HepG2 (cell line): ENCODE data around the gene AKAP8L. TPM values are rescaled to one million over a fixed set of nuclear protein-coding genes. Genes with fewer than 3 reads are reported as not detected.

Experiments used
- ATAD3A ChIP-seq: sonication (generic); formaldehyde crosslinking; IDR thresholded peaks from 2 replicates; pipeline ENCODE4 v1.4.0; 2020; ENCODE audit warnings: missing genetic modification reagents
- CENPX ChIP-seq: sonication (generic); formaldehyde crosslinking; IDR thresholded peaks from 2 replicates; pipeline ENCODE4 v1.9.0; 2021; ENCODE audit warnings: mild to moderate bottlenecking, missing genetic modification reagents, moderate library complexity
- ELF3 ChIP-seq: IDR thresholded peaks from 2 replicates; pipeline ENCODE4 v1.6.1; 2016; ENCODE audit warnings: missing genetic modification reagents, missing compliant biosample characterization
- HOXA7 ChIP-seq: sonication (generic); formaldehyde crosslinking; IDR thresholded peaks from 2 replicates; pipeline ENCODE4 v1.8.1; 2022; ENCODE audit warnings: mild to moderate bottlenecking, missing genetic modification reagents, moderate library complexity
- NKX3-1 ChIP-seq: sonication (generic); formaldehyde crosslinking; IDR thresholded peaks from 2 replicates; pipeline ENCODE4 v1.5.0; 2020; ENCODE audit warnings: missing genetic modification reagents
- RARA ChIP-seq: IDR thresholded peaks from 2 replicates; pipeline ENCODE4 v1.6.1; 2016; ENCODE audit warnings: missing genetic modification reagents, missing compliant biosample characterization
- REPIN1 ChIP-seq: sonication (generic); formaldehyde crosslinking; IDR thresholded peaks from 2 replicates; pipeline ENCODE4 v1.8.0; 2022; ENCODE audit warnings: missing genetic modification reagents, low read depth, mild to moderate bottlenecking, borderline replicate concordance
- ZC3H4 ChIP-seq: sonication (generic); formaldehyde crosslinking; IDR thresholded peaks from 2 replicates; pipeline ENCODE4 v1.4.0; 2020; ENCODE audit warnings: missing genetic modification reagents, borderline replicate concordance
- ZMYM3 ChIP-seq: sonication (generic); formaldehyde crosslinking; IDR thresholded peaks from 2 replicates; pipeline ENCODE4 v1.5.1; 2020; ENCODE audit warnings: mild to moderate bottlenecking, missing genetic modification reagents
- ZNF547 ChIP-seq: sonication (generic); formaldehyde crosslinking; IDR thresholded peaks from 2 replicates; pipeline ENCODE4 v1.5.1; 2020; ENCODE audit warnings: mild to moderate bottlenecking, missing genetic modification reagents
- ZNF839 ChIP-seq: sonication (generic); formaldehyde crosslinking; IDR thresholded peaks from 2 replicates; pipeline ENCODE4 v1.4.0; 2020; ENCODE audit warnings: missing genetic modification reagents, mild to moderate bottlenecking, borderline replicate concordance
- polyA plus RNA-seq, 8 experiments: library from polyadenylated mRNA; depleted of rRNA in 3 of 8; stranded (reverse) in 7 of 8; unstranded in 1 of 8; fragments of >200 nt; fragmentation: Illumina TruSeq in 4 of 8; extraction: Trizol in 4 of 8; gene quantifications; 2 replicates each; pipeline versions ENCODE4 v1.2.1 to v1.2.3, GENCODE V29; 2011 to 2016; ENCODE audit warnings: low read depth in 4 of 8, missing spikeins in 1 of 8, mixed read lengths in 1 of 8; ENCODE audit not compliant: insufficient read depth in 1 of 8
- total RNA-seq, 5 experiments: library from RNA; depleted of rRNA; stranded (reverse); fragments of >200 nt; fragmentation: Illumina TruSeq; extraction: Trizol; gene quantifications; 2 replicates each; pipeline ENCODE4 v1.2.3, GENCODE V29; 2016; ENCODE audit warnings: low read depth in 1 of 5
- TF ChIP-seq, protein P1 (sequence below): fragments of 450-650 bp; IDR thresholded peaks from 2 replicates; pipeline ENCODE4 v1.6.1; 2017
- TF ChIP-seq, protein P2 (sequence below): sonication (generic); formaldehyde crosslinking; IDR thresholded peaks from 2 replicates; pipeline ENCODE4 v1.5.0; 2020; ENCODE audit warnings: missing genetic modification reagents
- TF ChIP-seq, protein P3 (sequence below): sonication (generic); formaldehyde crosslinking; IDR thresholded peaks from 2 replicates; pipeline ENCODE4 v1.4.0; 2020; ENCODE audit warnings: missing genetic modification reagents
- TF ChIP-seq, protein P4 (sequence below): sonication (generic); formaldehyde crosslinking; IDR thresholded peaks from 2 replicates; pipeline ENCODE4 v1.5.0; 2020; ENCODE audit warnings: missing genetic modification reagents
- TF ChIP-seq, protein P5 (sequence below): sonication (generic); formaldehyde crosslinking; IDR thresholded peaks from 2 replicates; pipeline ENCODE4 v1.4.0; 2020; ENCODE audit warnings: missing genetic modification reagents, borderline replicate concordance

The AKAP8L gene
- total and polyA plus RNA-seq, 2 of the 13 experiments (the other 11 are each of a cell fraction or from before 2014, with no cell fraction given), result 48.2 to 49.6 TPM

DNA sequence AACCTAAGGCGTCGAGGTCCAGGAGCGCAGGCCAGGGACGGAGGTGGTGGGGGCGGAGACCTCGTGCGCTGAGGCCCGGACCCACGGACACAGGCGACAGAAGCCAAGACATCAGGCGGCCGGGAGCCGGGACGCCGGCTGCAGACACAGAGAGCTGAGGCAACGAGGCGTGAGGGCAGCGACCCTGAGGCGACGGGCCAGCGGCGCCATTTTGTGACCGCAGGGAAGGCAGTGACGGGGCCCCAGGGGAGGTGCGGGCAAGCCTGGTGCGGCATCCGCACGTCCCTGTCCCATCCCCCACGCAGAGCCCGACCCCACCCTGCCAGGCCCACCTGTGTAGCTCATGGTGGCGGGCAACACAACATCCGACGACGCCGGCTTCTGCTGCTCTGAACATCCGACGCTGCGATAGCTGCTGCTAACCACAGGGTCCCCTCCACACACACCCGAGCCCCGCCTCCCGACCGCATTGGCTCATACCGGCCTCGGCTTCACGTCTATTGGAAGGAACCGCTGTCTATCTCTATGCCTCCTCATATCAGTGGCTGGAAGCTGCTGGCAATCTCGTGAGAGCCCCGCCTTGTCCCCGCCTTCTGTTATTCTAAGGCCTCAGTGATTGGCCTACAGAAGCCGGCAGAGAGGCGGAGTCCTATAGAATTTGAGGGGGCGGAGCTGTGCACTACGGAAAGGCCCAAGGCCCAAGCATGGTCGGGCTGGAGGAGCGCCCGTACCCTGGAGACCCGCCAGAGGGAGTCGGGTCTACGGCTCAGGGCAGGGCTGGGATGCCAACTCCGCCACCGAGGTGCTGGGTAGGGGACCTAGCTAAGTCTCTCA is at the start of gene AKAP8L (continued):
- TF ChIP-seq, protein P1, sequence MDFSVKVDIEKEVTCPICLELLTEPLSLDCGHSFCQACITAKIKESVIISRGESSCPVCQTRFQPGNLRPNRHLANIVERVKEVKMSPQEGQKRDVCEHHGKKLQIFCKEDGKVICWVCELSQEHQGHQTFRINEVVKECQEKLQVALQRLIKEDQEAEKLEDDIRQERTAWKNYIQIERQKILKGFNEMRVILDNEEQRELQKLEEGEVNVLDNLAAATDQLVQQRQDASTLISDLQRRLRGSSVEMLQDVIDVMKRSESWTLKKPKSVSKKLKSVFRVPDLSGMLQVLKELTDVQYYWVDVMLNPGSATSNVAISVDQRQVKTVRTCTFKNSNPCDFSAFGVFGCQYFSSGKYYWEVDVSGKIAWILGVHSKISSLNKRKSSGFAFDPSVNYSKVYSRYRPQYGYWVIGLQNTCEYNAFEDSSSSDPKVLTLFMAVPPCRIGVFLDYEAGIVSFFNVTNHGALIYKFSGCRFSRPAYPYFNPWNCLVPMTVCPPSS, result no peak
- TF ChIP-seq NKX3-1 (CRISPR knock-in tag) (peak; percentile 58; the same call in 1 of the 2 replicates), CENPX (no peak), ZNF547 (peak; percentile 79), ZNF839 (CRISPR knock-in tag) (no peak), ZC3H4 (0 out of 2 replicates have a peak, but pooled peaks have one; percentile 30), ATAD3A (CRISPR knock-in tag) (no peak), HOXA7 (CRISPR knock-in tag) (no peak), RARA (no peak), ELF3 (no peak; the same call in 1 of the 2 replicates), REPIN1 (CRISPR knock-in tag) (peak; percentile 58; the same call in 1 of the 2 replicates), ZMYM3 (CRISPR knock-in tag) (peak; percentile 7; the same call in 1 of the 2 replicates)
- TF ChIP-seq, protein P2, sequence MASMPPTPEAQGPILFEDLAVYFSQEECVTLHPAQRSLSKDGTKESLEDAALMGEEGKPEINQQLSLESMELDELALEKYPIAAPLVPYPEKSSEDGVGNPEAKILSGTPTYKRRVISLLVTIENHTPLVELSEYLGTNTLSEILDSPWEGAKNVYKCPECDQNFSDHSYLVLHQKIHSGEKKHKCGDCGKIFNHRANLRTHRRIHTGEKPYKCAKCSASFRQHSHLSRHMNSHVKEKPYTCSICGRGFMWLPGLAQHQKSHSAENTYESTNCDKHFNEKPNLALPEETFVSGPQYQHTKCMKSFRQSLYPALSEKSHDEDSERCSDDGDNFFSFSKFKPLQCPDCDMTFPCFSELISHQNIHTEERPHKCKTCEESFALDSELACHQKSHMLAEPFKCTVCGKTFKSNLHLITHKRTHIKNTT (CRISPR knock-in tag), result no peak
- TF ChIP-seq, protein P3, sequence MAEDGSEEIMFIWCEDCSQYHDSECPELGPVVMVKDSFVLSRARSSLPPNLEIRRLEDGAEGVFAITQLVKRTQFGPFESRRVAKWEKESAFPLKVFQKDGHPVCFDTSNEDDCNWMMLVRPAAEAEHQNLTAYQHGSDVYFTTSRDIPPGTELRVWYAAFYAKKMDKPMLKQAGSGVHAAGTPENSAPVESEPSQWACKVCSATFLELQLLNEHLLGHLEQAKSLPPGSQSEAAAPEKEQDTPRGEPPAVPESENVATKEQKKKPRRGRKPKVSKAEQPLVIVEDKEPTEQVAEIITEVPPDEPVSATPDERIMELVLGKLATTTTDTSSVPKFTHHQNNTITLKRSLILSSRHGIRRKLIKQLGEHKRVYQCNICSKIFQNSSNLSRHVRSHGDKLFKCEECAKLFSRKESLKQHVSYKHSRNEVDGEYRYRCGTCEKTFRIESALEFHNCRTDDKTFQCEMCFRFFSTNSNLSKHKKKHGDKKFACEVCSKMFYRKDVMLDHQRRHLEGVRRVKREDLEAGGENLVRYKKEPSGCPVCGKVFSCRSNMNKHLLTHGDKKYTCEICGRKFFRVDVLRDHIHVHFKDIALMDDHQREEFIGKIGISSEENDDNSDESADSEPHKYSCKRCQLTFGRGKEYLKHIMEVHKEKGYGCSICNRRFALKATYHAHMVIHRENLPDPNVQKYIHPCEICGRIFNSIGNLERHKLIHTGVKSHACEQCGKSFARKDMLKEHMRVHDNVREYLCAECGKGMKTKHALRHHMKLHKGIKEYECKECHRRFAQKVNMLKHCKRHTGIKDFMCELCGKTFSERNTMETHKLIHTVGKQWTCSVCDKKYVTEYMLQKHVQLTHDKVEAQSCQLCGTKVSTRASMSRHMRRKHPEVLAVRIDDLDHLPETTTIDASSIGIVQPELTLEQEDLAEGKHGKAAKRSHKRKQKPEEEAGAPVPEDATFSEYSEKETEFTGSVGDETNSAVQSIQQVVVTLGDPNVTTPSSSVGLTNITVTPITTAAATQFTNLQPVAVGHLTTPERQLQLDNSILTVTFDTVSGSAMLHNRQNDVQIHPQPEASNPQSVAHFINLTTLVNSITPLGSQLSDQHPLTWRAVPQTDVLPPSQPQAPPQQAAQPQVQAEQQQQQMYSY (CRISPR knock-in tag), result 0 out of 2 replicates have a peak, but pooled peaks have one; percentile 28
- TF ChIP-seq, protein P4, sequence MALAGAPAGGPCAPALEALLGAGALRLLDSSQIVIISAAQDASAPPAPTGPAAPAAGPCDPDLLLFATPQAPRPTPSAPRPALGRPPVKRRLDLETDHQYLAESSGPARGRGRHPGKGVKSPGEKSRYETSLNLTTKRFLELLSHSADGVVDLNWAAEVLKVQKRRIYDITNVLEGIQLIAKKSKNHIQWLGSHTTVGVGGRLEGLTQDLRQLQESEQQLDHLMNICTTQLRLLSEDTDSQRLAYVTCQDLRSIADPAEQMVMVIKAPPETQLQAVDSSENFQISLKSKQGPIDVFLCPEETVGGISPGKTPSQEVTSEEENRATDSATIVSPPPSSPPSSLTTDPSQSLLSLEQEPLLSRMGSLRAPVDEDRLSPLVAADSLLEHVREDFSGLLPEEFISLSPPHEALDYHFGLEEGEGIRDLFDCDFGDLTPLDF (CRISPR knock-in tag), result peak; percentile 38; the same call in 1 of the 2 replicates
- TF ChIP-seq, protein P5, sequence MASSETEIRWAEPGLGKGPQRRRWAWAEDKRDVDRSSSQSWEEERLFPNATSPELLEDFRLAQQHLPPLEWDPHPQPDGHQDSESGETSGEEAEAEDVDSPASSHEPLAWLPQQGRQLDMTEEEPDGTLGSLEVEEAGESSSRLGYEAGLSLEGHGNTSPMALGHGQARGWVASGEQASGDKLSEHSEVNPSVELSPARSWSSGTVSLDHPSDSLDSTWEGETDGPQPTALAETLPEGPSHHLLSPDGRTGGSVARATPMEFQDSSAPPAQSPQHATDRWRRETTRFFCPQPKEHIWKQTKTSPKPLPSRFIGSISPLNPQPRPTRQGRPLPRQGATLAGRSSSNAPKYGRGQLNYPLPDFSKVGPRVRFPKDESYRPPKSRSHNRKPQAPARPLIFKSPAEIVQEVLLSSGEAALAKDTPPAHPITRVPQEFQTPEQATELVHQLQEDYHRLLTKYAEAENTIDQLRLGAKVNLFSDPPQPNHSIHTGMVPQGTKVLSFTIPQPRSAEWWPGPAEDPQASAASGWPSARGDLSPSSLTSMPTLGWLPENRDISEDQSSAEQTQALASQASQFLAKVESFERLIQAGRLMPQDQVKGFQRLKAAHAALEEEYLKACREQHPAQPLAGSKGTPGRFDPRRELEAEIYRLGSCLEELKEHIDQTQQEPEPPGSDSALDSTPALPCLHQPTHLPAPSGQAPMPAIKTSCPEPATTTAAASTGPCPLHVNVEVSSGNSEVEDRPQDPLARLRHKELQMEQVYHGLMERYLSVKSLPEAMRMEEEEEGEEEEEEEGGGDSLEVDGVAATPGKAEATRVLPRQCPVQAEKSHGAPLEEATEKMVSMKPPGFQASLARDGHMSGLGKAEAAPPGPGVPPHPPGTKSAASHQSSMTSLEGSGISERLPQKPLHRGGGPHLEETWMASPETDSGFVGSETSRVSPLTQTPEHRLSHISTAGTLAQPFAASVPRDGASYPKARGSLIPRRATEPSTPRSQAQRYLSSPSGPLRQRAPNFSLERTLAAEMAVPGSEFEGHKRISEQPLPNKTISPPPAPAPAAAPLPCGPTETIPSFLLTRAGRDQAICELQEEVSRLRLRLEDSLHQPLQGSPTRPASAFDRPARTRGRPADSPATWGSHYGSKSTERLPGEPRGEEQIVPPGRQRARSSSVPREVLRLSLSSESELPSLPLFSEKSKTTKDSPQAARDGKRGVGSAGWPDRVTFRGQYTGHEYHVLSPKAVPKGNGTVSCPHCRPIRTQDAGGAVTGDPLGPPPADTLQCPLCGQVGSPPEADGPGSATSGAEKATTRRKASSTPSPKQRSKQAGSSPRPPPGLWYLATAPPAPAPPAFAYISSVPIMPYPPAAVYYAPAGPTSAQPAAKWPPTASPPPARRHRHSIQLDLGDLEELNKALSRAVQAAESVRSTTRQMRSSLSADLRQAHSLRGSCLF (CRISPR knock-in tag), result peak; percentile 68; the same call in 1 of the 2 replicates
